ENCODE measurements around the gene UBD.

UBD gene

GRCh38 chr6:29521006-29521680 lies 38.4 kb downstream of the UBD start:
- no peak for DNase-seq (ENCODE audit: low read depth)

GRCh38 chr6:29520232-29520631 lies 39.3 kb downstream of the UBD start:
- DNase-seq (ENCODE audit: low read depth) = no peak

- DNase-seq (ENCODE audit: low read depth) = no peak
Observed at GRCh38 chr6:29519291-29520010, 40.1 kb downstream of the UBD start.

- DNase-seq (ENCODE audit: low read depth) = no peak
Observed at GRCh38 chr6:29517728-29518440, 41.6 kb downstream of the UBD start.

- DNase-seq (ENCODE audit: low read depth) = no peak
Observed at GRCh38 chr6:29517245-29517644, 42.3 kb downstream of the UBD start.

- DNase-seq (ENCODE audit: low read depth) = no peak
Observed at GRCh38 chr6:29516108-29516507, 43.4 kb downstream of the UBD start.

- no peak for DNase-seq (ENCODE audit: low read depth)
Observed at GRCh38 chr6:29510746-29511300, 48.7 kb downstream of the UBD start.

GRCh38 chr6:29510202-29510601 lies 49.3 kb downstream of the UBD start:
- DNase-seq (ENCODE audit: low read depth) = no peak

GRCh38 chr6:29509711-29510110 lies 49.8 kb downstream of the UBD start:
- no peak for DNase-seq (ENCODE audit: low read depth)

GRCh38 chr6:29509239-29509638 lies 50.3 kb downstream of the UBD start:
- DNase-seq (ENCODE audit: low read depth) = no peak

- DNase-seq (ENCODE audit: low read depth) = no peak
Observed at GRCh38 chr6:29507319-29507718, 52.2 kb downstream of the UBD start.

GRCh38 chr6:29506446-29507067 lies 53.0 kb downstream of the UBD start:
- DNase-seq (ENCODE audit: low read depth) = no peak

GRCh38 chr6:29505808-29506207 lies 53.7 kb downstream of the UBD start:
- DNase-seq (ENCODE audit: low read depth) = no peak
